Stimulated activated CD8-positive, alpha-beta memory T cell treated with anti-CD3 and anti-CD28 coated beads, Interleukin-7, amount 100 ng/mL, for 1 hour (primary cell): ENCODE results near the gene OR8G5.

ENCODE experiments used
- DNase-seq, 2 donors: peaks; one replicate each; pipeline ENCODE4 v3.0.0-alpha.2; 2020; ENCODE audit warnings: low read depth in 2 of 2

Gene OR8G5

GRCh38 chr11:124285610-124286344 lies 29.6 kb downstream of the OR8G5 start:
- DNase-seq: no peak

GRCh38 chr11:124294687-124295086 lies 38.5 kb downstream of the OR8G5 start:
- DNase-seq: no peak

GRCh38 chr11:124296016-124296415 lies 39.8 kb downstream of the OR8G5 start:
- no peak for DNase-seq

- DNase-seq: no peak
These were observed 41.7 kb downstream of the OR8G5 start for GRCh38 chr11:124297921-124298320.

- no peak for DNase-seq
These were observed 45.4 kb downstream of the OR8G5 start for GRCh38 chr11:124301548-124301947.

GRCh38 chr11:124302347-124303125 lies 46.4 kb downstream of the OR8G5 start:
- no peak for DNase-seq

GRCh38 chr11:124307093-124307492 lies 50.9 kb downstream of the OR8G5 start:
- no peak for DNase-seq

GRCh38 chr11:124310721-124311120 lies 54.5 kb downstream of the OR8G5 start:
- DNase-seq: no peak

GRCh38 chr11:124311269-124311668 lies 55.1 kb downstream of the OR8G5 start:
- no peak for DNase-seq

- no peak for DNase-seq
These were observed 55.5 kb downstream of the OR8G5 start for GRCh38 chr11:124311670-124312069.

- no peak for DNase-seq
These were observed 57.0 kb downstream of the OR8G5 start for GRCh38 chr11:124313131-124313530.

GRCh38 chr11:124313849-124314248 lies 57.7 kb downstream of the OR8G5 start, which contains the start of gene OR8D1:
OR8D1 (minus strand) TSS chr11:124313949; CDS start chr11:124310766, 3,183 bp downstream.
- DNase-seq: no peak

- DNase-seq: no peak
These were observed 58.9 kb downstream of the OR8G5 start for GRCh38 chr11:124315052-124315451.
